Retinal pigment epithelial cell (primary cell): ENCODE measurements around the gene ATP6V0A4.

Experiments
- DNase-seq: peaks from one replicate; pipeline ENCODE4 v3.0.0-alpha.2; 2010; ENCODE audit warnings: low read depth
- H3K4me3 ChIP-seq: 2 replicates; pipeline ENCODE4 v1.5.1; 2011; ENCODE audit warnings: mild to moderate bottlenecking, low read length, control low read depth, moderate library complexity
- CTCF ChIP-seq: conservative IDR thresholded peaks from 2 replicates; pipeline ENCODE4 v1.5.1; 2011; ENCODE audit warnings: low read depth, low read length, control low read depth, inconsistent platforms

The ATP6V0A4 gene

GRCh38 chr7:138753150-138753518 lies 44.9 kb downstream of the ATP6V0A4 start:
- no peak for DNase-seq
- no peak for TF ChIP-seq CTCF
- no peak overlapping the region for H3K4me3 ChIP-seq

GRCh38 chr7:138752518-138753149 lies 45.4 kb downstream of the ATP6V0A4 start:
- no peak for DNase-seq

GRCh38 chr7:138750901-138751464 lies 47.0 kb downstream of the ATP6V0A4 start:
- no peak overlapping the region for H3K4me3 ChIP-seq
- no peak for TF ChIP-seq CTCF
- no peak for DNase-seq

More at GRCh38 chr7:138752518-138753149, 45.4 kb downstream of the ATP6V0A4 start:
- no peak overlapping the region for H3K4me3 ChIP-seq
- no peak for TF ChIP-seq CTCF

- no peak for TF ChIP-seq CTCF
- no peak for DNase-seq
- no peak overlapping the region for H3K4me3 ChIP-seq
Measured at GRCh38 chr7:138750473-138750872, 47.5 kb downstream of the ATP6V0A4 start.

- no peak overlapping the region for H3K4me3 ChIP-seq
- no peak for TF ChIP-seq CTCF
- DNase-seq: no peak
Measured at GRCh38 chr7:138749960-138750359, 48.0 kb downstream of the ATP6V0A4 start.

- TF ChIP-seq CTCF: no peak
- no peak overlapping the region for H3K4me3 ChIP-seq
- no peak for DNase-seq
Measured at GRCh38 chr7:138748666-138749065, 49.3 kb downstream of the ATP6V0A4 start.

GRCh38 chr7:138746073-138746472 lies 51.9 kb downstream of the ATP6V0A4 start:
- H3K4me3 ChIP-seq: no peak overlapping the region
- TF ChIP-seq CTCF: no peak
- no peak for DNase-seq
